Measurements from ENCODE around the gene GUCA1A. TPM values are rescaled to one million over a fixed set of nuclear protein-coding genes. Genes with fewer than 3 reads are reported as not detected.

GUCA1A gene
- total and polyA plus RNA-seq, 12 donors: not detected

DNA sequence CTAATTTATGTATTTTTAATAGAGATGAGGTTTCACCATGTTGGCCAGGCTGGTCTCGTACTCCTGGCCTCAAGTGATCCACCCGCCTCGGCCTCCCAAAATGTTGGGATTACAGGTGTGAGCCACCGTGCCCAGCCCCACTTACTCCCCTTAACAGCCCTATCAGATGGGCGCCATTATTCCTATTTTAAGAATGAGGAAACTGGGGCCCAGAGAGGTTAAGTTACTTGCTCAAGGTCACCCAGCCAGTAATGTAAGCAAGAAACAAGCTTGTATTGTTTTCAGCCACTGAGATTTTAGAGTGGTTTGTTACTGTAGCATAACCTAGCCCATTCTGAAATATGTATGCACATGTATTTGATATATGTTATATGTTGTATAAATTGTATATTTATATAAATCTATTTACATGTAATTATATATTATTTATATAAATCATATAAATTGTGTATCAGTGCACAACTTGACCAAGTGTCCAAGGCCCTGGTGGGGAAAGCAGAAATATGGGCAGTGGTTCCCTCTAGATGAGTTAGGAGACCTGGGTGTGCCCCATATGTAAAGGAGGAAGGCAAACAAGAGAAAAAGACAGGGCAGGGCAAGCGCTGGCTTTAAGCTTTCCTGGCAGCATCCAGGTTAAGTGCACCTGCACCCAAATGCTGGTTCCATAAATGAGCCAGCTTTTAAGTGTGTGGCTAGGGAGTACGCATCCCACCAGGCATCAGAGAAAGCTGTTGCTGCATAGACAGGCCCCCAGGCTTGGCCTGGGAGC lies 1.2 kb upstream of the GUCA1A start:
- Histone ChIP-seq H3K4me3 (no peak overlapping the region), H3K36me3 (no peaks in the 10 kb centered on the region), H3K27me3 (no peaks in the 10 kb centered on the region), H3K4me1 (no peaks in the 10 kb centered on the region), H3K9me3 (peaks cover 0 to 3% (median 0%) of the 10 kb centered on the region in 11 donors), H3K27ac (no peak overlapping the region)
- DNase-seq (no peak), ATAC-seq (no peak)
- WGBS, 2 donors: 94 to 95% methylated on average over 7 of the region's 7 CpGs
- TF ChIP-seq, protein P1, sequence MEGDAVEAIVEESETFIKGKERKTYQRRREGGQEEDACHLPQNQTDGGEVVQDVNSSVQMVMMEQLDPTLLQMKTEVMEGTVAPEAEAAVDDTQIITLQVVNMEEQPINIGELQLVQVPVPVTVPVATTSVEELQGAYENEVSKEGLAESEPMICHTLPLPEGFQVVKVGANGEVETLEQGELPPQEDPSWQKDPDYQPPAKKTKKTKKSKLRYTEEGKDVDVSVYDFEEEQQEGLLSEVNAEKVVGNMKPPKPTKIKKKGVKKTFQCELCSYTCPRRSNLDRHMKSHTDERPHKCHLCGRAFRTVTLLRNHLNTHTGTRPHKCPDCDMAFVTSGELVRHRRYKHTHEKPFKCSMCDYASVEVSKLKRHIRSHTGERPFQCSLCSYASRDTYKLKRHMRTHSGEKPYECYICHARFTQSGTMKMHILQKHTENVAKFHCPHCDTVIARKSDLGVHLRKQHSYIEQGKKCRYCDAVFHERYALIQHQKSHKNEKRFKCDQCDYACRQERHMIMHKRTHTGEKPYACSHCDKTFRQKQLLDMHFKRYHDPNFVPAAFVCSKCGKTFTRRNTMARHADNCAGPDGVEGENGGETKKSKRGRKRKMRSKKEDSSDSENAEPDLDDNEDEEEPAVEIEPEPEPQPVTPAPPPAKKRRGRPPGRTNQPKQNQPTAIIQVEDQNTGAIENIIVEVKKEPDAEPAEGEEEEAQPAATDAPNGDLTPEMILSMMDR (IDR thresholded peaks at IDR 0.05): no peak
- intact Hi-C loops (cut with DNase I): loop anchor here in 1 of 10 donors (10.0 kb wide), 1 partner anchor 397 kb away; the partner anchor contains the start of gene FRS3

DNA sequence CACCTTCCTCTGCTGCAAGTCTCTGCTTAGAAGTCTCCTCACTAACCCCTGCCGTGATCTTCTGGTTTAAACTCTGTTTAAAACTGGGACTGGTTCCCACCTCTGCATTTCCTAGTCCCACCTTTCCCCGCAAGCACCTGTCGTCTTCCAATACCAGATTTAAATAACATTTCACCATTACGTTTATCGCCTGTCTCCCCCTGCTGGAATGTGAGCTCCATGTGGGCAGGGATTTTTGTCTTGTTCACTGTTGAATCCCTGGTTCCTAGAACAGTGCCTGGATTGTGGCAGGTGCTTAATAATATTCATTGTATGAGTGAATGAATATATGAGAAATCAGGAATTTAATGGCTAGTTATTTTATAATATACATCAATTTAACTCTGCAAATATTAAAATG lies 2.7 kb downstream of the GUCA1A start:
- DNase-seq (no peak), ATAC-seq (no peak)
- TF ChIP-seq, protein P1 (IDR thresholded peaks at IDR 0.05): peak in 1 of 9 donors; percentile 11
- intact Hi-C loops (cut with DNase I): loop anchor here in 1 of 10 donors (10.0 kb wide), 1 partner anchor 401 kb away; the partner anchor contains the start of gene FRS3
- Histone ChIP-seq H3K27me3 (peaks cover 0 to 21% (median 11%) of the 10 kb centered on the region in 7 donors), H3K4me3 (no peak overlapping the region), H3K4me1 (peaks cover 0 to 6% (median 0%) of the 10 kb centered on the region in 9 donors), H3K27ac (no peak overlapping the region), H3K9me3 (no peaks in the 10 kb centered on the region), H3K36me3 (no peaks in the 10 kb centered on the region)
- WGBS, 2 donors: 68 to 71% methylated on average over 5 of the region's 5 CpGs

DNA sequence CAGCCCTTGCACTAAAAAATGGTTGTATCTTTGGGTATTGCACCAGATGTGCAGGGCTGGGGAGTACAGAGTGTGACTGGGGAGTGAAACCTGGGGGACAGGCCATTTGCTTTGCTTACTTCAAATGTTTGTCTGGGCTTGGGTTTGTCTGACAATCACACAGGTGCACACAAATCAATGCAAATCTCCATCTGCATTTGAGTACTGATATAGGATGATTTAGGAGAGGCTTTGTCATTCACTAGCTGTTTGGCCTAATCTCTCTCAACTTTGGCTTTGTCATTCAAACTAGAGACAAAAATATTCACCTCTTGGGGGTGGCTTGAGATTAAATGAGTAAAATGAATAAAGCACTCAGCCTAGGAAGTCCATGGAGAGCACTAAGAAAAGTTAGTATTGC lies 3.8 kb downstream of the GUCA1A start:
- Histone ChIP-seq H3K27ac (no peak overlapping the region), H3K36me3 (no peaks in the 10 kb centered on the region), H3K4me3 (no peak overlapping the region), H3K27me3 (peaks cover 0 to 21% (median 11%) of the 10 kb centered on the region in 7 donors), H3K4me1 (peaks cover 0 to 6% (median 0%) of the 10 kb centered on the region in 9 donors), H3K9me3 (no peaks in the 10 kb centered on the region)
- TF ChIP-seq, protein P1 (IDR thresholded peaks at IDR 0.05): no peak
- intact Hi-C loops (cut with DNase I): loop anchor here in 1 of 10 donors (10.0 kb wide), 1 partner anchor 402 kb away; the partner anchor contains the start of gene FRS3
- ATAC-seq (no peak), DNase-seq (no peak)

DNA sequence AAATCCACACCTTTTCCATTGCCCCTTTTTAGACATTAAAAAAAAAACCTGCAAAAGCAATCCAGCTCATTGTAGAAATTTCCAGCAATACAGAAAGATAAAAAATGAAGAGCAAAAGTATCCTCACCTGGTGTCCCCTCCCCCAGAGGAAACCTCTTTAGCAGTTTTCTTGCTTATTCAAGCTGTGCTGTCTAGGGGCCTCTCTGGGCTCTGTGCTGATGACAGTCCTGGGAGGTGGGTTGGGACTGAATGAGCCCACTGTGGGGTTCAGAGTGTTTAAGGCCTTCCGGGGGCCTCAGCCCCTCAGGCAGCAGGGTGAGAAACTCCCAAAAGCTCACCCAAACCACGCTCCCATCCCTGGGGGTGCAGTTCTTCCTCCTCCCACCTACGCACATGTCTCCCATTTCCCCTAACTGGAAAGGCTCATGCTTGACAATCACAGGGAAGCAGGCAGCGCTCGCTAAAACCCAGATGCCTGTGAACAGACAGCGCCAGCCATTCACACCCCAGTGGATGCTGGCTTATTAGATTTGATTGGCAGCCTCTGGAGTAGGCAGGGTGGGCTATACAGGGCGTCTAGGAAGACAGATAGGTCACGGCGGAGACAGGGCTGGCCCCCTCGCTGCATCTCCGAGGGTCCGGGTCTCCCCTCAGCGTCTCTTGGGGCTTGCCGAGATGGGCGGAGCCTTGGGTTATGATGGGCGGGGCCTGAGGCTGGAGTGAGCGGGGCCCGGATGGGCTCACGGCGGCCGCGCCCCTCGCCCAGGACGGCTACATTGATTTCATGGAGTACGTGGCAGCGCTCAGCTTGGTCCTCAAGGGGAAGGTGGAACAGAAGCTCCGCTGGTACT lies 4.6 kb downstream of the GUCA1A start:
- no peak for DNase-seq
- no peak overlapping the region for H3K27ac ChIP-seq
- peaks cover 0 to 21% (median 11%) of the 10 kb centered on the region in 7 donors for H3K27me3 ChIP-seq
- ATAC-seq: peak in 2 of 8 donors; percentile 14 to 33
- no peaks in the 10 kb centered on the region for H3K36me3 ChIP-seq
- intact Hi-C loops (cut with DNase I): loop anchor here in 1 of 10 donors (10.0 kb wide), 1 partner anchor 403 kb away; the partner anchor contains the start of gene FRS3
- no peak overlapping the region for H3K4me3 ChIP-seq
- peaks cover 0 to 6% (median 0%) of the 10 kb centered on the region in 9 donors for H3K4me1 ChIP-seq
- no peaks in the 10 kb centered on the region for H3K9me3 ChIP-seq
- WGBS, 2 donors: 14 to 18% methylated on average over 27 of the region's 27 CpGs
- TF ChIP-seq, protein P1 (IDR thresholded peaks at IDR 0.05): no peak
